Measurements from ENCODE around the gene FOXN3.

DNA sequence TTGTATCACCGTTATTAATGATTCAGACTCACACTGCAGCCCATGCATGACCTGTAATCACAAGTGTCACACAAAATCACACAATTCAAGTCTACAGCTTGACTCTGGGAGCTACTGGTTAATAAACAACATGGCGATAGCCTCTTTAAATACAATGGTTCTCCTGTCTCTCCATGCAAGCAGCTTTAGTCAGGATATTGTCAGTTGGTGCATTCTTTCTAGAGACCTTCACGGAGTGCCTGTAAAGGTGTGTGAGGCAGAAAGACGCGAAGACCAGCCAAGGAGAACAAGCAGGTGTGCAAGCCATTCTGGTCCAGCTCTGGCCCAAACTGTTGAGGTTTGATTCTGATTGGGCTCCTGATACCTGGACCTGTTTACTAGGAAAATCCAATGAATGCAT is 40.0 kb upstream of the FOXN3 start:
- TF ChIP-seq, protein P1, sequence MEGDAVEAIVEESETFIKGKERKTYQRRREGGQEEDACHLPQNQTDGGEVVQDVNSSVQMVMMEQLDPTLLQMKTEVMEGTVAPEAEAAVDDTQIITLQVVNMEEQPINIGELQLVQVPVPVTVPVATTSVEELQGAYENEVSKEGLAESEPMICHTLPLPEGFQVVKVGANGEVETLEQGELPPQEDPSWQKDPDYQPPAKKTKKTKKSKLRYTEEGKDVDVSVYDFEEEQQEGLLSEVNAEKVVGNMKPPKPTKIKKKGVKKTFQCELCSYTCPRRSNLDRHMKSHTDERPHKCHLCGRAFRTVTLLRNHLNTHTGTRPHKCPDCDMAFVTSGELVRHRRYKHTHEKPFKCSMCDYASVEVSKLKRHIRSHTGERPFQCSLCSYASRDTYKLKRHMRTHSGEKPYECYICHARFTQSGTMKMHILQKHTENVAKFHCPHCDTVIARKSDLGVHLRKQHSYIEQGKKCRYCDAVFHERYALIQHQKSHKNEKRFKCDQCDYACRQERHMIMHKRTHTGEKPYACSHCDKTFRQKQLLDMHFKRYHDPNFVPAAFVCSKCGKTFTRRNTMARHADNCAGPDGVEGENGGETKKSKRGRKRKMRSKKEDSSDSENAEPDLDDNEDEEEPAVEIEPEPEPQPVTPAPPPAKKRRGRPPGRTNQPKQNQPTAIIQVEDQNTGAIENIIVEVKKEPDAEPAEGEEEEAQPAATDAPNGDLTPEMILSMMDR (IDR thresholded peaks at IDR 0.05), result no peak
- TF ChIP-seq POLR2A (IDR thresholded peaks at IDR 0.05), result no peak

Data from transverse colon (tissue), 3 donors.